Liver (tissue), 9 donors: ENCODE data around the gene MTG1. TPM values are rescaled to one million over a fixed set of nuclear protein-coding genes. Genes with fewer than 3 reads are reported as not detected.

Source experiments
- DNase-seq: peaks from one replicate; pipeline ENCODE4 v3.0.0-alpha.2; 2017; ENCODE audit warnings: low spot score
- H3K27ac ChIP-seq, 2 donors: one replicate each; pipeline ENCODE4 v1.7.0; 2013; ENCODE audit warnings: inconsistent platforms in 2 of 2, low read length in 2 of 2, control low read depth in 1 of 2, low read depth in 1 of 2, mild to moderate bottlenecking in 1 of 2
- H3K27me3 ChIP-seq, 4 donors: one replicate each; pipeline versions ENCODE4 v1.6.1 to v1.7.0; 2013; ENCODE audit warnings: low read length in 3 of 4, inconsistent platforms in 1 of 4, mild to moderate bottlenecking in 1 of 4, moderate library complexity in 1 of 4; ENCODE audit not compliant: control insufficient read depth in 4 of 4, insufficient read depth in 4 of 4
- H3K36me3 ChIP-seq, 4 donors: one replicate each; pipeline versions ENCODE4 v1.6.1 to v1.7.0; 2013; ENCODE audit warnings: low read length in 3 of 4, mild to moderate bottlenecking in 3 of 4, low read depth in 1 of 4, moderate library complexity in 1 of 4; ENCODE audit not compliant: control insufficient read depth in 4 of 4, insufficient read depth in 3 of 4
- H3K4me1 ChIP-seq, 4 donors: one replicate each; pipeline versions ENCODE4 v1.6.1 to v1.7.0; 2013; ENCODE audit warnings: low read length in 3 of 4, mild to moderate bottlenecking in 3 of 4, moderate library complexity in 1 of 4; ENCODE audit not compliant: control insufficient read depth in 4 of 4, insufficient read depth in 4 of 4
- H3K4me3 ChIP-seq, 3 donors: one replicate each; pipeline versions ENCODE4 v1.6.1 to v1.7.0; 2013; ENCODE audit warnings: low read length in 3 of 3, control low read depth in 1 of 3, low read depth in 1 of 3, mild to moderate bottlenecking in 1 of 3
- H3K9ac ChIP-seq, 2 donors: one replicate each; pipeline ENCODE4 v1.7.0; 2013; ENCODE audit warnings: low read length in 2 of 2, mild to moderate bottlenecking in 2 of 2, moderate library complexity in 2 of 2, control low read depth in 1 of 2, low read depth in 1 of 2
- H3K9me3 ChIP-seq, 4 donors: one replicate each; pipeline versions ENCODE4 v1.6.1 to v1.7.0; 2013; ENCODE audit warnings: low read length in 3 of 4; ENCODE audit not compliant: control insufficient read depth in 4 of 4
- EGR1 ChIP-seq, 2 donors: IDR thresholded peaks; 2 replicates each; pipeline ENCODE4 v1.6.1; 2016 to 2018; ENCODE audit warnings: antibody characterized with exemption in 2 of 2, low read depth in 2 of 2
- FOXA1 ChIP-seq: IDR thresholded peaks from 2 replicates; pipeline ENCODE4 v1.6.1; 2016; ENCODE audit warnings: antibody characterized with exemption
- FOXA2 ChIP-seq: IDR thresholded peaks from 2 replicates; pipeline ENCODE4 v1.6.1; 2016; ENCODE audit warnings: antibody characterized with exemption
- GABPA ChIP-seq, 2 donors: IDR thresholded peaks in 1 of 2; conservative IDR thresholded peaks in 1 of 2; 2 replicates each; pipeline ENCODE4 v1.6.1; 2016; ENCODE audit warnings: antibody characterized with exemption in 2 of 2, mild to moderate bottlenecking in 1 of 2, moderate library complexity in 1 of 2
- HNF4G ChIP-seq: IDR thresholded peaks from 2 replicates; pipeline ENCODE4 v1.6.1; 2016; ENCODE audit warnings: antibody characterized with exemption
- JUND ChIP-seq, 2 donors: IDR thresholded peaks; 2 replicates each; pipeline ENCODE4 v1.6.1; 2016; ENCODE audit warnings: antibody characterized with exemption in 2 of 2
- NR2F2 ChIP-seq: IDR thresholded peaks from 2 replicates; pipeline ENCODE4 v1.6.1; 2016; ENCODE audit warnings: antibody characterized with exemption
- RAD21 ChIP-seq, 2 donors: IDR thresholded peaks; 2 replicates each; pipeline ENCODE4 v1.6.1; 2016; ENCODE audit warnings: antibody characterized with exemption in 2 of 2, mild to moderate bottlenecking in 2 of 2
- TAF1 ChIP-seq: conservative IDR thresholded peaks from 2 replicates; pipeline ENCODE4 v1.6.1; 2016; ENCODE audit warnings: antibody characterized with exemption, mild to moderate bottlenecking
- YY1 ChIP-seq: IDR thresholded peaks from 2 replicates; pipeline ENCODE4 v1.6.1; 2016; ENCODE audit warnings: antibody characterized with exemption, mild to moderate bottlenecking
- WGBS: extraction: QIAGEN DNeasy Blood & Tissue Kit; methylation state at CpG from one replicate; pipeline ENCODE4 v1.1.7; 2013; 5-methylcytosine and 5-hydroxymethylcytosine counted together
- polyA plus RNA-seq, 2 donors: library from polyadenylated mRNA; stranded (reverse) in 1 of 2; unstranded in 1 of 2; fragments of 200-250 nt in 1 of 2; fragments of >200 nt in 1 of 2; fragmentation: Nextera tagmentation in 1 of 2; extraction: Ambion mirVana in 1 of 2; gene quantifications; one replicate each; pipeline versions ENCODE4 v1.2.1 to v1.2.3, GENCODE V29; 2013 to 2015
- total RNA-seq, 2 donors: library from RNA; depleted of rRNA; stranded (reverse); fragments of >200 nt; gene quantifications; one replicate each; pipeline ENCODE4 v1.2.3, GENCODE V29; 2014
- TF ChIP-seq, protein P1 (sequence below): IDR thresholded peaks from 2 replicates; pipeline ENCODE4 v1.6.1; 2016; ENCODE audit warnings: antibody characterized with exemption
- TF ChIP-seq, protein P2 (sequence below): IDR thresholded peaks from 2 replicates; pipeline ENCODE4 v1.6.1; 2016; ENCODE audit warnings: antibody characterized with exemption
- TF ChIP-seq, protein P3 (sequence below): IDR thresholded peaks from 2 replicates; pipeline ENCODE4 v1.6.1; 2016; ENCODE audit warnings: antibody characterized with exemption, mild to moderate bottlenecking
- TF ChIP-seq, protein P4 (sequence below): fragments of 150-350 bp; IDR thresholded peaks from 2 replicates; pipeline ENCODE4 v1.5.1; 2017; ENCODE audit warnings: improper control_type of control experiment, low read depth, low read length; ENCODE audit not compliant: missing input control
- TF ChIP-seq, protein P5 (sequence below): IDR thresholded peaks from 2 replicates; pipeline ENCODE4 v1.6.1; 2016; ENCODE audit warnings: antibody characterized with exemption
- donor health status: healthy.
- donor health status: healthy.
- donor health status: healthy.
- donor health status: healthy.
- donor health status: healthy.

The MTG1 gene
- total and polyA plus RNA-seq, 4 donors, result 19.4 to 70.6 (median 38.2) TPM

DNA sequence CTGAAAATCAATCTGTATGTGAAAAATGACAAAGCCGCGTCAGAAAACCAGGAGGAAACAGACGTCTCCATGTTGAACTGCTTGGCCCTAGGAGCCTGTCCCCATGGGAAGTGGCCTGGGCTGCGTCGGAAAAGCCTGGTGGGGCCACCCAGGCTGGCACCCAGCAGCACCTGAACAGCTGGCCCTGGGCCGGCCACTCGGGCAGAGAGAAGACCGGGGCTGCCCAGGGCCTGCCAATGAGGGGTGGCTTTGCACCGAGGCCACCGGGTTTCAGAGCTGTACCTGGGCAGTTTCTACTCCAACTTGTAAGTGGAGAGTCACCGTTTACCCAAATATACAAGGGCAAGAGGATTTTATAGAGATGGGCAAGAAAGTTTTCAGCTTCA lies 35.0 kb upstream of the MTG1 start:
- Histone ChIP-seq H3K9ac (peak overlapping the region in 1 of 2 donors; percentile 58), H3K4me3 (peak overlapping the region in 2 of 3 donors; percentile 18 to 26), H3K36me3 (peaks cover 6 to 21% (median 12%) of the 10 kb centered on the region in 4 donors), H3K9me3 (no peaks in the 10 kb centered on the region), H3K27ac (peak overlapping the region; percentile 91 to 93), H3K4me1 (peaks cover 19 to 68% (median 52%) of the 10 kb centered on the region in 4 donors), H3K27me3 (no peaks in the 10 kb centered on the region)
- WGBS, result 31% methylated on average over 11 of the region's 11 CpGs
- DNase-seq, result no peak
- TF ChIP-seq, protein P1, sequence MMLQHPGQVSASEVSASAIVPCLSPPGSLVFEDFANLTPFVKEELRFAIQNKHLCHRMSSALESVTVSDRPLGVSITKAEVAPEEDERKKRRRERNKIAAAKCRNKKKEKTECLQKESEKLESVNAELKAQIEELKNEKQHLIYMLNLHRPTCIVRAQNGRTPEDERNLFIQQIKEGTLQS, result no peak
- TF ChIP-seq, protein P2, sequence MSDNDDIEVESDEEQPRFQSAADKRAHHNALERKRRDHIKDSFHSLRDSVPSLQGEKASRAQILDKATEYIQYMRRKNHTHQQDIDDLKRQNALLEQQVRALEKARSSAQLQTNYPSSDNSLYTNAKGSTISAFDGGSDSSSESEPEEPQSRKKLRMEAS, result no peak
- TF ChIP-seq JUND (IDR thresholded peaks at IDR 0.05) (no peak), GABPA (IDR thresholded peaks at IDR 0.05 in 1 of 2, conservative IDR thresholded peaks at IDR 0.05 in 1 of 2) (no peak), NR2F2 (no peak), YY1 (no peak)
- TF ChIP-seq, protein P3, sequence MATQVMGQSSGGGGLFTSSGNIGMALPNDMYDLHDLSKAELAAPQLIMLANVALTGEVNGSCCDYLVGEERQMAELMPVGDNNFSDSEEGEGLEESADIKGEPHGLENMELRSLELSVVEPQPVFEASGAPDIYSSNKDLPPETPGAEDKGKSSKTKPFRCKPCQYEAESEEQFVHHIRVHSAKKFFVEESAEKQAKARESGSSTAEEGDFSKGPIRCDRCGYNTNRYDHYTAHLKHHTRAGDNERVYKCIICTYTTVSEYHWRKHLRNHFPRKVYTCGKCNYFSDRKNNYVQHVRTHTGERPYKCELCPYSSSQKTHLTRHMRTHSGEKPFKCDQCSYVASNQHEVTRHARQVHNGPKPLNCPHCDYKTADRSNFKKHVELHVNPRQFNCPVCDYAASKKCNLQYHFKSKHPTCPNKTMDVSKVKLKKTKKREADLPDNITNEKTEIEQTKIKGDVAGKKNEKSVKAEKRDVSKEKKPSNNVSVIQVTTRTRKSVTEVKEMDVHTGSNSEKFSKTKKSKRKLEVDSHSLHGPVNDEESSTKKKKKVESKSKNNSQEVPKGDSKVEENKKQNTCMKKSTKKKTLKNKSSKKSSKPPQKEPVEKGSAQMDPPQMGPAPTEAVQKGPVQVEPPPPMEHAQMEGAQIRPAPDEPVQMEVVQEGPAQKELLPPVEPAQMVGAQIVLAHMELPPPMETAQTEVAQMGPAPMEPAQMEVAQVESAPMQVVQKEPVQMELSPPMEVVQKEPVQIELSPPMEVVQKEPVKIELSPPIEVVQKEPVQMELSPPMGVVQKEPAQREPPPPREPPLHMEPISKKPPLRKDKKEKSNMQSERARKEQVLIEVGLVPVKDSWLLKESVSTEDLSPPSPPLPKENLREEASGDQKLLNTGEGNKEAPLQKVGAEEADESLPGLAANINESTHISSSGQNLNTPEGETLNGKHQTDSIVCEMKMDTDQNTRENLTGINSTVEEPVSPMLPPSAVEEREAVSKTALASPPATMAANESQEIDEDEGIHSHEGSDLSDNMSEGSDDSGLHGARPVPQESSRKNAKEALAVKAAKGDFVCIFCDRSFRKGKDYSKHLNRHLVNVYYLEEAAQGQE, result no peak
- TF ChIP-seq, protein P4, sequence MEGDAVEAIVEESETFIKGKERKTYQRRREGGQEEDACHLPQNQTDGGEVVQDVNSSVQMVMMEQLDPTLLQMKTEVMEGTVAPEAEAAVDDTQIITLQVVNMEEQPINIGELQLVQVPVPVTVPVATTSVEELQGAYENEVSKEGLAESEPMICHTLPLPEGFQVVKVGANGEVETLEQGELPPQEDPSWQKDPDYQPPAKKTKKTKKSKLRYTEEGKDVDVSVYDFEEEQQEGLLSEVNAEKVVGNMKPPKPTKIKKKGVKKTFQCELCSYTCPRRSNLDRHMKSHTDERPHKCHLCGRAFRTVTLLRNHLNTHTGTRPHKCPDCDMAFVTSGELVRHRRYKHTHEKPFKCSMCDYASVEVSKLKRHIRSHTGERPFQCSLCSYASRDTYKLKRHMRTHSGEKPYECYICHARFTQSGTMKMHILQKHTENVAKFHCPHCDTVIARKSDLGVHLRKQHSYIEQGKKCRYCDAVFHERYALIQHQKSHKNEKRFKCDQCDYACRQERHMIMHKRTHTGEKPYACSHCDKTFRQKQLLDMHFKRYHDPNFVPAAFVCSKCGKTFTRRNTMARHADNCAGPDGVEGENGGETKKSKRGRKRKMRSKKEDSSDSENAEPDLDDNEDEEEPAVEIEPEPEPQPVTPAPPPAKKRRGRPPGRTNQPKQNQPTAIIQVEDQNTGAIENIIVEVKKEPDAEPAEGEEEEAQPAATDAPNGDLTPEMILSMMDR, result no peak

DNA sequence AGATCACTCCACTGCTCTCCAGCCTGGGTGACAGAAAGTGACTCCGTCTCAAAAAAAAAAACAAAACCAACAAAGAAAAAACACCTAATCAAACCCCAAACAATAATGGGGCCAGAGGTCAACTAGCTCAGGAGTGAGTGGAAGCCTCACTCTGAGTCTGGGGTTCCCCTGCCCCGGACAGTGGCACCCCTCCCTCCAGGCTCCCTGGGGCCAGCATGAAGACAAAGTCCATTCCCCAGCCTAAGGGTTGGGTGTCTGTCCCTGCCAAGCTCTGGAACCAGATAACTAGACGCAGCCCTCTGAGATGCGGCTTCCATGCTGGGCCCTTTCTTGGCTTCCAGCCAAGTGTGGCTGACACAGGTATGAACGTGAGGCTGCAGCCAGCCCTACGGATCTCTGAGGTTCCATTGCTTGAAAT lies 34.4 kb upstream of the MTG1 start:
- H3K27me3 ChIP-seq, result no peaks in the 10 kb centered on the region
- TF ChIP-seq JUND (IDR thresholded peaks at IDR 0.05) (peak in 1 of 2 donors; percentile 6), TAF1 (no peak)
- 17% methylated on average over 6 of the region's 6 CpGs for WGBS
- no peak overlapping the region for H3K4me3 ChIP-seq
- H3K9me3 ChIP-seq, result no peaks in the 10 kb centered on the region
- peak; percentile 63 for DNase-seq
- peaks cover 6 to 27% (median 17%) of the 10 kb centered on the region in 4 donors for H3K36me3 ChIP-seq
- H3K4me1 ChIP-seq, result peaks cover 16 to 62% (median 45%) of the 10 kb centered on the region in 4 donors
- peak overlapping the region; percentile 91 to 93 for H3K27ac ChIP-seq
- no peak overlapping the region for H3K9ac ChIP-seq

DNA sequence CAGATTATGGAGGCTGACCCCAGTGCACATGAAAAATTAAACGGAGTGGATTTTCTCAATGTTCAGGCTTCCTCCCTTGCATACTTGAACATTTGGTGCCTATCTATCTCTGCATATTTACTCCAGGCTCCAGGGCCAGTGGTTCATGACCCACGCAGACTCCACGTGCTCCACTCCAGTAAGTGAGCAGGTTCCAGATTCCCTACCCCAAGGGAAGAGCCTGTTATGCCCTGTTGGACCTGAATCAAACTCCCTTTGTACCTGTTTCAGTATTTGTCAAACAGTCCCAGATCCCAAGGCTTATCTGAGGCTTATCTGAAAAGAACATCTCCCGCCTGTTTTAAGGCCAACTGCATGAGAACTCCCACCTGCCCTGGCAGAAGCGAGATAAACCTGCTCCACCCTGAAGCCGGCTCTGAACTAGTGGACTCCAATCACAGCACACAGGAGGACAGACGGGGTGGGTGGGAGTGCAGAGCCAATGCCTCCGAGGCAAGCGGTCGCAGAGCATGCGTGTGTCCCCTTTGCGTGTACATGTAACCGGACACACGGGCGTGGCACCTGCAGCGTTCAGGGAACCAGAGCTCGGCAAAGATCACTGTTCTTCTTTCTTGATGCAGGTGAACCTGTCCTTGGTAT lies 33.9 kb upstream of the MTG1 start:
- peak overlapping the region; percentile 91 to 93 for H3K27ac ChIP-seq
- H3K4me1 ChIP-seq, result peaks cover 16 to 57% (median 40%) of the 10 kb centered on the region in 4 donors
- no peaks in the 10 kb centered on the region for H3K9me3 ChIP-seq
- no peak for DNase-seq
- H3K4me3 ChIP-seq, result no peak overlapping the region
- 30% methylated on average over 17 of the region's 17 CpGs for WGBS
- peaks cover 11 to 32% (median 21%) of the 10 kb centered on the region in 4 donors for H3K36me3 ChIP-seq
- no peak overlapping the region for H3K9ac ChIP-seq
- no peaks in the 10 kb centered on the region for H3K27me3 ChIP-seq
- TF ChIP-seq, protein P3, result peak; percentile 85
- TF ChIP-seq, protein P5, sequence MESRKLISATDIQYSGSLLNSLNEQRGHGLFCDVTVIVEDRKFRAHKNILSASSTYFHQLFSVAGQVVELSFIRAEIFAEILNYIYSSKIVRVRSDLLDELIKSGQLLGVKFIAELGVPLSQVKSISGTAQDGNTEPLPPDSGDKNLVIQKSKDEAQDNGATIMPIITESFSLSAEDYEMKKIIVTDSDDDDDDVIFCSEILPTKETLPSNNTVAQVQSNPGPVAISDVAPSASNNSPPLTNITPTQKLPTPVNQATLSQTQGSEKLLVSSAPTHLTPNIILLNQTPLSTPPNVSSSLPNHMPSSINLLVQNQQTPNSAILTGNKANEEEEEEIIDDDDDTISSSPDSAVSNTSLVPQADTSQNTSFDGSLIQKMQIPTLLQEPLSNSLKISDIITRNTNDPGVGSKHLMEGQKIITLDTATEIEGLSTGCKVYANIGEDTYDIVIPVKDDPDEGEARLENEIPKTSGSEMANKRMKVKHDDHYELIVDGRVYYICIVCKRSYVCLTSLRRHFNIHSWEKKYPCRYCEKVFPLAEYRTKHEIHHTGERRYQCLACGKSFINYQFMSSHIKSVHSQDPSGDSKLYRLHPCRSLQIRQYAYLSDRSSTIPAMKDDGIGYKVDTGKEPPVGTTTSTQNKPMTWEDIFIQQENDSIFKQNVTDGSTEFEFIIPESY, result peak; percentile 95
- TF ChIP-seq JUND (IDR thresholded peaks at IDR 0.05) (peak; percentile 39 to 76), FOXA2 (peak; percentile 81), TAF1 (peak; percentile 40), RAD21 (IDR thresholded peaks at IDR 0.05) (peak; percentile 37 to 60), EGR1 (IDR thresholded peaks at IDR 0.05; ENCODE audit: low read depth in 2 of 2) (no peak), HNF4G (peak; percentile 94), FOXA1 (peak; percentile 79)
